ENCODE results near the gene DOCK4. TPM values are rescaled to one million over a fixed set of nuclear protein-coding genes. Genes with fewer than 3 reads are reported as not detected.

DOCK4 gene
- total RNA-seq, 1 donor from 2014 or later: 32.2 TPM

DNA sequence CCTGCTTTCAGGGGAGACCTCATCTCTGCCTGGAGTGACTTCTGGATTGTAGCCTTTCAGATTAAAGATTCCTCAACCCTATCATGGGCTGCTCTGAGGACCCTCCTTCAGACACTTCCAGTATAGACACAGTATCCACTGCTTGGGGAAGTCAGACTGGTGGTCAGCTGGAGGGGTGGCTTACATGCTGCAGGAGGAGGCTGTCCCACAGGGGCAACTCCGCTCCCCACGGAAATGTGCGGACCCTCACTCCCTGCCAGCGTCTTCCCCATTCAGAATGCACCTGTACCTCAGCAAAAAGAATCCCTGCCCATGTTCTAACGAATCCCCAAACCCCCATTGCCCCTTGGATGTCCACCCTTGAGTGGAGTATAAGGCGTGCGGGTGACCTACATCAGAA lies 95.5 kb downstream of the DOCK4 start:
- H3K27ac ChIP-seq (ENCODE audit: low read depth, low read length): no peak overlapping the region
- no peak overlapping the region for H3K9ac ChIP-seq (ENCODE audit: low read length)
- no peak overlapping the region for H3K4me3 ChIP-seq (ENCODE audit: insufficient read depth, low read depth, low read length)
- DNase-seq (ENCODE audit: low read depth): no peak
- no peaks in the 10 kb centered on the region for H3K9me3 ChIP-seq (ENCODE audit: insufficient read depth, low read depth, low read length)
- Mint-ChIP-seq H3K4me3 (ENCODE audit: unreplicated experiment) (no peak overlapping the region), H3K4me1 (ENCODE audit: low read depth, unreplicated experiment) (peaks cover 24% of the 10 kb centered on the region), H3K27me3 (ENCODE audit: low read depth, unreplicated experiment) (no peaks in the 10 kb centered on the region), H3K36me3 (ENCODE audit: low read depth, unreplicated experiment) (peaks cover 2% of the 10 kb centered on the region), H3K9me3 (ENCODE audit: unreplicated experiment) (no peaks in the 10 kb centered on the region), H3K27ac (ENCODE audit: unreplicated experiment) (no peak overlapping the region)
- no peak for FAIRE-seq
- H4K20me1 ChIP-seq (ENCODE audit: insufficient read depth, low read length): peaks cover 4% of the 10 kb centered on the region
- H3K4me2 ChIP-seq (ENCODE audit: low read length): no peak overlapping the region
- H2AFZ ChIP-seq (ENCODE audit: low read depth, low read length): no peak overlapping the region
- TF ChIP-seq EZH2 (IDR thresholded peaks at IDR 0.05; ENCODE audit: insufficient read depth, low read length): no peak
- TF ChIP-seq, protein P1, sequence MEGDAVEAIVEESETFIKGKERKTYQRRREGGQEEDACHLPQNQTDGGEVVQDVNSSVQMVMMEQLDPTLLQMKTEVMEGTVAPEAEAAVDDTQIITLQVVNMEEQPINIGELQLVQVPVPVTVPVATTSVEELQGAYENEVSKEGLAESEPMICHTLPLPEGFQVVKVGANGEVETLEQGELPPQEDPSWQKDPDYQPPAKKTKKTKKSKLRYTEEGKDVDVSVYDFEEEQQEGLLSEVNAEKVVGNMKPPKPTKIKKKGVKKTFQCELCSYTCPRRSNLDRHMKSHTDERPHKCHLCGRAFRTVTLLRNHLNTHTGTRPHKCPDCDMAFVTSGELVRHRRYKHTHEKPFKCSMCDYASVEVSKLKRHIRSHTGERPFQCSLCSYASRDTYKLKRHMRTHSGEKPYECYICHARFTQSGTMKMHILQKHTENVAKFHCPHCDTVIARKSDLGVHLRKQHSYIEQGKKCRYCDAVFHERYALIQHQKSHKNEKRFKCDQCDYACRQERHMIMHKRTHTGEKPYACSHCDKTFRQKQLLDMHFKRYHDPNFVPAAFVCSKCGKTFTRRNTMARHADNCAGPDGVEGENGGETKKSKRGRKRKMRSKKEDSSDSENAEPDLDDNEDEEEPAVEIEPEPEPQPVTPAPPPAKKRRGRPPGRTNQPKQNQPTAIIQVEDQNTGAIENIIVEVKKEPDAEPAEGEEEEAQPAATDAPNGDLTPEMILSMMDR (IDR thresholded peaks at IDR 0.05; ENCODE audit: insufficient read depth, low read depth, low read length): no peak
- H3K36me3 ChIP-seq (ENCODE audit: insufficient read depth, low read length): no peaks in the 10 kb centered on the region
- no peaks in the 10 kb centered on the region for H3K27me3 ChIP-seq (ENCODE audit: insufficient read depth, low read length)
- peaks cover 3% of the 10 kb centered on the region for H3K79me2 ChIP-seq (ENCODE audit: insufficient read depth, low read length)
- no peaks in the 10 kb centered on the region for H3K4me1 ChIP-seq (ENCODE audit: insufficient read depth, low read length)

DNA sequence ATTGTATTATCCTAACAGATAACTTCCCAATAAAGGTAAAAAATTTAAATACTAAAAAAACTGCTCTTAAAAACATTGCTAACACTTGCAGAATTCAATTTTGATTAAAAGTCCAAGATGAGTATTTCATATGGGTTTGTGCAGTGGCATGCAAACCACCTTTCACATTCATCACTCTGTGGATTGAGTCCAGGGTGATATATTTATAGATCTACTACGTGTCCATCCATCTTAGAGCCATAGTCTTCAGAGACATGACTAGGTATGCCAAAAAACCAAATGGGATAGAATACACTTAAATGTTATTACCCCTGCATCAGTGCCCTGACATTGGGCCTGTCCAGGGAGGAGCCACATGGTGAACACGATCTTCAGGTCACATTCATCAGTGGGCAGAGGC lies 96.0 kb downstream of the DOCK4 start:
- H3K4me3 ChIP-seq (ENCODE audit: insufficient read depth, low read depth, low read length): no peak overlapping the region
- no peak overlapping the region for H3K27ac Mint-ChIP-seq (ENCODE audit: unreplicated experiment)
- peaks cover 3% of the 10 kb centered on the region for H3K79me2 ChIP-seq (ENCODE audit: insufficient read depth, low read length)
- peaks cover 4% of the 10 kb centered on the region for H4K20me1 ChIP-seq (ENCODE audit: insufficient read depth, low read length)
- TF ChIP-seq, protein P1 (IDR thresholded peaks at IDR 0.05; ENCODE audit: insufficient read depth, low read depth, low read length): no peak
- TF ChIP-seq EZH2 (IDR thresholded peaks at IDR 0.05; ENCODE audit: insufficient read depth, low read length): no peak
- no peaks in the 10 kb centered on the region for H3K36me3 ChIP-seq (ENCODE audit: insufficient read depth, low read length)
- no peaks in the 10 kb centered on the region for H3K4me1 ChIP-seq (ENCODE audit: insufficient read depth, low read length)
- H3K4me1 Mint-ChIP-seq (ENCODE audit: low read depth, unreplicated experiment): peaks cover 26% of the 10 kb centered on the region
- no peaks in the 10 kb centered on the region for H3K27me3 Mint-ChIP-seq (ENCODE audit: low read depth, unreplicated experiment)
- H3K9me3 Mint-ChIP-seq (ENCODE audit: unreplicated experiment): no peaks in the 10 kb centered on the region
- H3K36me3 Mint-ChIP-seq (ENCODE audit: low read depth, unreplicated experiment): peaks cover 2% of the 10 kb centered on the region
- no peak overlapping the region for H3K4me2 ChIP-seq (ENCODE audit: low read length)
- no peak overlapping the region for H3K4me3 Mint-ChIP-seq (ENCODE audit: unreplicated experiment)
- H3K27ac ChIP-seq (ENCODE audit: low read depth, low read length): no peak overlapping the region
- H3K9ac ChIP-seq (ENCODE audit: low read length): no peak overlapping the region
- DNase-seq (ENCODE audit: low read depth) (no peak), FAIRE-seq (no peak)
- H3K9me3 ChIP-seq (ENCODE audit: insufficient read depth, low read depth, low read length): no peaks in the 10 kb centered on the region
- H3K27me3 ChIP-seq (ENCODE audit: insufficient read depth, low read length): no peaks in the 10 kb centered on the region
- no peak overlapping the region for H2AFZ ChIP-seq (ENCODE audit: low read depth, low read length)

DNA sequence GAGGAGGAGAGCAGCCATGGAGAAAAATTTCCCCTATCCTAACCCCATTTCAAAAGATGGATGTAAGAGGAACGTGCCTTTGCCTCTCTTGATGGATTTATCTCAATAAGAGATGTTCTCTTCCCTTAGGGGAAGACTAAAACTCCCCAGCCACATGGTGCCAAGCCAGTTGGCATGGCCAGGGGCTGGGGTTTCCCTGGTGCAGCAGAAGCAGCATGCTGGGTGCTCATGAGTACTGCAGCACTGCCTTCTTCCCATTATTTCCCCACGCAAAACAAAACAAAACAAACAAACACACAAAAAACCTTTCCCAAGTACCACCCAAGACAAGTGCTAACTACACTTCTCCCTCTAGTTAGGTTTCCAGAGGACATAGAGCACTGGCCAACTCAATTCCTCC lies 97.2 kb downstream of the DOCK4 start:
- Histone ChIP-seq H2AFZ (ENCODE audit: low read depth, low read length) (no peak overlapping the region), H3K36me3 (ENCODE audit: insufficient read depth, low read length) (no peaks in the 10 kb centered on the region), H3K4me1 (ENCODE audit: insufficient read depth, low read length) (no peaks in the 10 kb centered on the region), H3K27me3 (ENCODE audit: insufficient read depth, low read length) (no peaks in the 10 kb centered on the region), H3K79me2 (ENCODE audit: insufficient read depth, low read length) (peaks cover 3% of the 10 kb centered on the region), H3K27ac (ENCODE audit: low read depth, low read length) (no peak overlapping the region), H3K4me2 (ENCODE audit: low read length) (no peak overlapping the region), H3K9ac (ENCODE audit: low read length) (no peak overlapping the region), H3K4me3 (ENCODE audit: insufficient read depth, low read depth, low read length) (no peak overlapping the region), H4K20me1 (ENCODE audit: insufficient read depth, low read length) (peaks cover 4% of the 10 kb centered on the region), H3K9me3 (ENCODE audit: insufficient read depth, low read depth, low read length) (no peaks in the 10 kb centered on the region)
- Mint-ChIP-seq H3K27ac (ENCODE audit: unreplicated experiment) (no peak overlapping the region), H3K4me3 (ENCODE audit: unreplicated experiment) (no peak overlapping the region), H3K36me3 (ENCODE audit: low read depth, unreplicated experiment) (peaks cover 2% of the 10 kb centered on the region), H3K27me3 (ENCODE audit: low read depth, unreplicated experiment) (no peaks in the 10 kb centered on the region), H3K4me1 (ENCODE audit: low read depth, unreplicated experiment) (peaks cover 28% of the 10 kb centered on the region), H3K9me3 (ENCODE audit: unreplicated experiment) (no peaks in the 10 kb centered on the region)
- no peak for TF ChIP-seq EZH2 (IDR thresholded peaks at IDR 0.05; ENCODE audit: insufficient read depth, low read length)
- TF ChIP-seq, protein P1 (IDR thresholded peaks at IDR 0.05; ENCODE audit: insufficient read depth, low read depth, low read length): no peak
- FAIRE-seq (no peak), DNase-seq (ENCODE audit: low read depth) (no peak)
